M059J (cell line): ENCODE measurements around the gene CENPT. TPM values are rescaled to one million over a fixed set of nuclear protein-coding genes. Genes with fewer than 3 reads are reported as not detected.

Experiments
- DNase-seq: peaks from one replicate; pipeline ENCODE4 v3.0.0-alpha.2; 2012; ENCODE audit warnings: low read depth
- total RNA-seq: library from RNA; depleted of rRNA; stranded (reverse); fragments of >200 nt; shearing (Covaris generic); gene quantifications from 2 replicates; pipeline ENCODE4 v1.2.3, GENCODE V29; 2014; rRNA removed

CENPT gene, protein sequence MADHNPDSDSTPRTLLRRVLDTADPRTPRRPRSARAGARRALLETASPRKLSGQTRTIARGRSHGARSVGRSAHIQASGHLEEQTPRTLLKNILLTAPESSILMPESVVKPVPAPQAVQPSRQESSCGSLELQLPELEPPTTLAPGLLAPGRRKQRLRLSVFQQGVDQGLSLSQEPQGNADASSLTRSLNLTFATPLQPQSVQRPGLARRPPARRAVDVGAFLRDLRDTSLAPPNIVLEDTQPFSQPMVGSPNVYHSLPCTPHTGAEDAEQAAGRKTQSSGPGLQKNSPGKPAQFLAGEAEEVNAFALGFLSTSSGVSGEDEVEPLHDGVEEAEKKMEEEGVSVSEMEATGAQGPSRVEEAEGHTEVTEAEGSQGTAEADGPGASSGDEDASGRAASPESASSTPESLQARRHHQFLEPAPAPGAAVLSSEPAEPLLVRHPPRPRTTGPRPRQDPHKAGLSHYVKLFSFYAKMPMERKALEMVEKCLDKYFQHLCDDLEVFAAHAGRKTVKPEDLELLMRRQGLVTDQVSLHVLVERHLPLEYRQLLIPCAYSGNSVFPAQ
- total RNA-seq, result 18.0 and 25.0 TPM in 2 replicates

DNA sequence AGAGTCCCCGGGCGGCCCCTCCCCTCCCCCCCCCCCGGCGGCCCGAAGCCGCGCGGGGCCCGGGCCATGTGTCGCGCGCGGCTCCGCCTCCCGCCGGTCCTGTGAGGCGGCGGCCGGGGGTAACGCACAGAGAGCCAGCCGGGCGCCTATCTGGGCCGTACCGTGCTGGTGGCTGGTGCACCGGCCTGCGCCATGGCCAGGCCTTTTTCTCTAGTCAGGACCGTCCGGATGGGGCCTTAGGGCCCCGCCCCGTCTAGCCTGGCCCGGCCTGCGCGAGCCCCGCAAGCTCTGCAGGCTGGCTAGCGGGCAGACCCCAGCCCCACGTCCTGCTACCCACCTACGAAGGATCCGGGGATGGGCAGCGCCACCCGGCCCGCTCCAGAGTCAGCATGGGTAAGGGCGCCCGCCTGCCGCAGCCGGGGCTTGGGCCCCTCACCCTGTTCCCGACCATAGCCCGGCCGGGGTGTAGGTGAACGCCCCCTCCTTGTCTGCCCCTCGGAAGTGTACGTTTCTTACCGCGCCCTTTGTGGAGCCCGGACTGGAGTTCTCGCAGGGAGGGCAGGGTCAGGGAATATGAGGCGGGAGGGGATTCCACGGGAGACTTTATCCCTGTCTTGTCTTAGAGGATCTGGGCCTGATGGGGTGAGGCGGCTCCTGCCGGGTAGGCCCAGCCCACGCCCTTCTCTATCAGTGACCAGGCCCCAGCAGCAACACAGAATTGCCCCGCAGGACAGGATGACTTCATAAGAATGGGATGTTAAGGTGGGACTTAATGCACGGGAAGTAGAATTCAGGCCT, at the start of gene CENPT:
Gene CENPT (minus strand): TSS at position 630 of the 798 bp plus-strand sequence. CDS start 13,834 bp downstream, outside the sequence.
- peak; percentile 86 for DNase-seq

- DNase-seq, result peak; percentile 32
These were observed 49.7 kb upstream of the CENPT start for GRCh38 chr16:67897231-67897630.

- DNase-seq, result no peak
These were observed 46.4 kb upstream of the CENPT start for GRCh38 chr16:67893743-67894399.

DNA sequence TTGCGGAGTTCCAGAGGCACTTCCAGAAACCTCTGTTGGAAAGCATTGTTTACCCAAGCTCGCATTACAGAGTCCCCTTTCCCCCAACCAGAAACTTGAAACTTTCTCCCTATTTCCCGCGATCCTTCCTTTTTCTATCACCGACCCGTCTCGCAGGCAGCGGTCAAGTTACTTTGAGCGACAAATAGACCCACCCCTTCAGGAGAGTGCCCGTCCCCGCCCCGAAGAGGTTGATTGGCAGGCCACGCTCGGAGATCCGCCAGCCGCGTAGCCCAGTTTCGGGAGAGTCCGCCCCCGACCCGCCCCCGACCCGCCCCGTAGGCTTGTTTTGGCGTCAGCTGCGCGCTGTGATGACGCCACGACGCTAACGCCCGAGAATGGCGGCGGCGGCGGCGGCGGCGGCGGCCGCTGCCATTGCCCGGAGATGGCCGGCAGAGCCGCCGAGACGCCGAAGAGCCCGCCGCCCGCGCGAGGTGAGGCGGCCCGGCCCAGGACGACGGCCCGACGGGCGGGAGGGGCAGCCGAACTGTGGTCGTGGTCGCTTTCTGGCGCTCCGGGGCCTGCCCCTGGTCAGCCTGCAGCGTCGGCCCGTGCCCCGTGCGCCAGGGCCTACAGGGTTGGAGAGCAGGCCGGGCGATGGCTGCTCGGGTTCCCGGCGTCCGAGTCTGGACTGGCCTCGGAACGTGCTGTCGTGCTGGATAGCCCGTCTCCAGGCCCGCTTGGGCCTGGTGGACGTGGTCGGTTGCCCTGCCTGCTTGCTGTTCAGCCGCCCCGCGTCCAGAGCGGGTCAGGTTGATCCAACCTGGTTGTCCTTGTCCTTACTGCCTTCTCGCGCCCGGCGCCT, 45.6 kb upstream of the CENPT start, which contains the start of gene PSKH1:
Gene PSKH1 (plus strand): TSS at position 356 of the 844 bp plus-strand sequence. CDS start 15,496 bp downstream, outside the sequence.
- peak; percentile 94 for DNase-seq

DNA sequence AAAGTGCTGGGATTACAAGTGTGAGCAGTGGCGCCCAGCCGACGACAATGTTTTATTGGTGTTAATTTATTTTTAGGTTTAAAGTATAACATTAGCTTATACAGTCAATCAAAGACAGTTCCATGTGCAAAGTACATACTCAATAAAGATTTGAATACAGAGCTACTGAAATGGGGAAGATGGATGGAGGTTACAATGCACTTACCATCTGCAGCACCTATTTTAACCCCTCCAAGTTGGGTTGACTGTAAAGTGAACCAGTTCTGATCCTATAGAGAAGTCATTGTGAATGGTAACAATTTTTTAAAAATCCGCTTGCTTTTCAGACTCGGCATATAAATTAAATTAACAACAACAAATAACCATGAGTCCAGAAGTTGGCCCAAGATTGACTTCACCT, 44.9 kb upstream of the CENPT start:
- DNase-seq, result no peak

DNA sequence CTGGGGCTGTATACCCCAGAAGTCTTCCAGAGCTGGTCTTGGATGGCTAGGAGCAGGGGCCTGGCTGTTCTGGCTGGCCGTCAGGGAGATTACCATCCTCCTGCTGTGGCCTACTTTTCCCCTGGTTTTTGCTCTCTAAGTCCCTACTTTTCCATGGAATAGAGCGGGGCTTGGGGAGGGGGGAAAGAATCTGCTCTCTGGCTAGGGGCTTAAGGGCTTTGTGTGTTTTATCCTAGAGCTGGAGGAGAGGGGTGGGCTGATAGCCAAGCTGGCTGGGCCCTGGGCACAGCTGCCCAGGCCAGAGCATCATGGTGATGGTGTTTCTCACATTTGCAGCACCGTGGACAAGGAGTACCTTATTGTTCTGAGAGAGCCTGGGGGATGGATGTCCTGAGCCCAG, 40.8 kb upstream of the CENPT start:
- DNase-seq, result no peak

DNA sequence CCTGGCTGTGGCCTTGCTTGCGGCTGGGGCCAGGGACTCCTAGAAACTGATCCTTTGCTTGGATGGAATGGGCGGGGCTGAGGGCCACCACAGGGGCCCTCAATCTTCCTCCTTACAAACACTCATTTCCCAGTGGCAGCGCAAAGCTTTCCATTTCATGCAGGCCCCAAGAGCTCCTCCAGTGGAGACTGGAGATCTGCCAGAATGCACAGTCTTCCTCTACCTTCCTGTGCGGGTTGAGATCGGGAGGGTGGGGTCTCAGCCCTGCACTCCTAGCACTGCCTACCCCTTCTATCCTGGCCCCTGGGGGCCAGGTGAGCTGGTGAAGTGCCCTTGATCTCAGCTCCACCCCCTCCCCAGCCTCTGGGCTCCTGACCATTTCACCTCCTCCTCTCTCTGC, 38.9 kb upstream of the CENPT start:
- DNase-seq, result no peak

- DNase-seq, result no peak
These were observed 38.5 kb upstream of the CENPT start for GRCh38 chr16:67885976-67886375.

GRCh38 chr16:67885545-67885944, 38.1 kb upstream of the CENPT start:
- no peak for DNase-seq

DNA sequence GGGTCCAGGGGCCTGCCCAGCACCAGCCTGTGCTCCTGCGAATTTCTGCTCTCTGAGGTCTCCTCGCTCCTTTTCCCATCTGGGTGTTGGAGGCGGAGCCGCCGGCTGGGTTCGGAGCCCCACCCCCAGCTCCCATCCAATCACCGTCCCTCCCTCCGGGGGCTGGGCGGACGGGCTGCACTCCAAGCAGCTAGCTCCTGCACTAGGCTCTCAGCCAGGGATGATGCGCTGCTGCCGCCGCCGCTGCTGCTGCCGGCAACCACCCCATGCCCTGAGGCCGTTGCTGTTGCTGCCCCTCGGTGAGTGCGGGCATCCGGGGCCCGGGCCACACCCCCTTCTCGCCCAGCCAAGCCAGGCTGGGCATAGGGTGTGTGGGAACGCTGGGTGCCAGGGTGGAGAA, 37.2 kb upstream of the CENPT start, which contains the start of gene NRN1L:
Gene NRN1L (plus strand): TSS at position 202 of the 400 bp plus-strand sequence. CDS start 19 bp downstream, at position 221.
- DNase-seq, result peak; percentile 58

- peak; percentile 42 for DNase-seq
These were observed 36.4 kb upstream of the CENPT start for GRCh38 chr16:67883872-67884261.

- no peak for DNase-seq
These were observed 35.8 kb upstream of the CENPT start for GRCh38 chr16:67883146-67883871.

DNA sequence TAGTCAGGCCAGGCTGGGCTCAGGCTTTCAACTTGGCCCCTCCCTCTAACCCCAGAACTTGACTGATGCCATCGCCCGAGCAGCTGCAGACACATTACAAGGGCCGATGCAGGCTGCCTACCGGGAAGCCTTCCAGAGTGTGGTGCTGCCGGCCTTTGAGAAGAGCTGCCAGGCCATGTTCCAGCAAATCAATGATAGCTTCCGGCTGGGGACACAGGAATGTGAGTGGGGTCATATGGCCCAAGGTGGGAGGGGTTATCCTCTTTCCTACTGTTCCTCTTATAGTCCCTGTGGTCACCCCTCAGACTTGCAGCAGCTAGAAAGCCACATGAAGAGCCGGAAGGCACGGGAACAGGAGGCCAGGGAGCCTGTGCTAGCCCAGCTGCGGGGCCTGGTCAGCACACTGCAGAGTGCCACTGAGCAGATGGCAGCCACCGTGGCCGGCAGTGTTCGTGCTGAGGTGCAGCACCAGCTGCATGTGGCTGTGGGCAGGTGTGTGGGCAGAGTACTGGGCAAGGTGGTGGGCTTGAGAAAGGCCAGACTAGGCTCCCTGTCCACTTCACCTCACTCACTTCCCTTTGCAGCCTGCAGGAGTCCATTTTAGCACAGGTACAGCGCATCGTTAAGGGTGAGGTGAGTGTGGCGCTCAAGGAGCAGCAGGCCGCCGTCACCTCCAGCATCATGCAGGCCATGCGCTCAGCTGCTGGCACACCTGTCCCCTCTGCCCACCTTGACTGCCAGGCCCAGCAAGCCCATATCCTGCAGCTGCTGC, 35.1 kb upstream of the CENPT start:
- DNase-seq, result no peak

DNA sequence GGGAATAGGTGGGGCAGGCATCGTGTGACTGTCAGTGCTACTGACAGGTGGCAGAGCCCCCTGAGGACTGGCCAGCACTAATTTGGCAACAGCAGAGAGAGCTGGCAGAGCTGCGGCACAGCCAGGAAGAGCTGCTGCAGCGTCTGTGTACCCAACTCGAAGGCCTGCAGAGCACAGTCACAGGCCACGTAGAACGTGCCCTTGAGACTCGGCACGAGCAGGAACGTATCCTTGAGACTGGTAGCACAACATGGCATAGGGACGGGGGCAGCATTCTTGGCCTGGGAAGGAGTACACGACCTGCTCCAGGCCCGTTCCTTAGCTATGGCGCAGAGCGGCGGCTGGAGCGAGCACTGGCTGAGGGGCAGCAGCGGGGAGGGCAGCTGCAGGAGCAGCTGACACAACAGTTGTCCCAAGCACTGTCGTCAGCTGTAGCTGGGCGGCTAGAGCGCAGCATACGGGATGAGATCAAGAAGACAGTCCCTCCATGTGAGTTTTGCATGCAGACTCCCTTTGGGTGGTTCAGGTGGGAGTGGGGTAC, 34.2 kb upstream of the CENPT start:
- no peak for DNase-seq

GRCh38 chr16:67880584-67880983, 33.1 kb upstream of the CENPT start:
- no peak for DNase-seq

- no peak for DNase-seq
These were observed 32.4 kb upstream of the CENPT start for GRCh38 chr16:67879936-67880335.

- no peak for DNase-seq
These were observed 32.0 kb upstream of the CENPT start for GRCh38 chr16:67879462-67879861.

- no peak for DNase-seq
These were observed 31.4 kb upstream of the CENPT start for GRCh38 chr16:67878846-67879245.

GRCh38 chr16:67878232-67878631, 30.7 kb upstream of the CENPT start:
- DNase-seq, result no peak
